K562 (cell line): ENCODE measurements around the gene FAM53B. TPM values are rescaled to one million over a fixed set of nuclear protein-coding genes. Genes with fewer than 3 reads are reported as not detected.

Experiments used
- DDX20 ChIP-seq: fragments of 450-650 bp; IDR thresholded peaks from 2 replicates; pipeline ENCODE4 v1.6.1; 2016; ENCODE audit warnings: missing genetic modification characterization, low read depth, mild to moderate bottlenecking, missing compliant biosample characterization, moderate library complexity
- DNMT1 ChIP-seq: fragments of 450-650 bp; IDR thresholded peaks from 2 replicates; pipeline ENCODE4 v1.6.1; 2016; ENCODE audit warnings: antibody characterized with exemption, mild to moderate bottlenecking
- HCFC1 ChIP-seq: IDR thresholded peaks from 2 replicates; pipeline ENCODE4 v1.6.1; 2012; ENCODE audit warnings: low read depth, low read length, improper control_type of control experiment
- HNRNPH1 ChIP-seq: fragments of 200-400 bp; formaldehyde crosslinking; optimal IDR thresholded peaks from 2 replicates; pipeline ENCODE3; 2017; ENCODE audit warnings: low read depth, mild to moderate bottlenecking, low read length, moderate library complexity
- HNRNPK ChIP-seq: fragments of 200-400 bp; formaldehyde crosslinking; IDR thresholded peaks from one replicate; pipeline ENCODE4 v1.6.1; 2018; ENCODE audit warnings: mild to moderate bottlenecking, low read depth, low read length; ENCODE audit not compliant: poor library complexity, severe bottlenecking
- HSF4 ChIP-seq: fragments of 250-450 bp; sonication (Bioruptor Pico); IDR thresholded peaks from 2 replicates; pipeline ENCODE4 v2.1.2; 2022; ENCODE audit warnings: mild to moderate bottlenecking, moderate library complexity, borderline replicate concordance
- IFI16 ChIP-seq: fragments of 250-450 bp; sonication (Bioruptor Pico); IDR thresholded peaks from 2 replicates; pipeline ENCODE4 v2.1.2; 2022; ENCODE audit warnings: mild to moderate bottlenecking, inconsistent platforms
- ILF3 ChIP-seq: fragments of 450-650 bp; IDR thresholded peaks from 2 replicates; pipeline ENCODE4 v1.6.1; 2018; ENCODE audit warnings: antibody characterized with exemption, mild to moderate bottlenecking, moderate library complexity, borderline replicate concordance
- KLF13 ChIP-seq: fragments of 450-650 bp; IDR thresholded peaks from 2 replicates; pipeline ENCODE4 v1.6.1; 2016; ENCODE audit warnings: missing genetic modification characterization, low read depth, mild to moderate bottlenecking, missing compliant biosample characterization, moderate library complexity, borderline replicate concordance
- MAFK ChIP-seq: IDR thresholded peaks from 2 replicates; pipeline ENCODE4 v1.6.1; 2011; ENCODE audit warnings: low read length, improper control_type of control experiment
- MYBL2 ChIP-seq, 2 experiments: fragments of 450-650 bp in 1 of 2; sonication (generic) in 1 of 2; formaldehyde crosslinking in 1 of 2; IDR thresholded peaks; 2 replicates each; pipeline versions ENCODE4 v1.6.1 to v1.8.1; 2017 to 2022; ENCODE audit warnings: borderline replicate concordance in 1 of 2, inconsistent platforms in 1 of 2, low read depth in 1 of 2, mild to moderate bottlenecking in 1 of 2, missing genetic modification reagents in 1 of 2, moderate library complexity in 1 of 2
- NBN ChIP-seq: fragments of 450-650 bp; IDR thresholded peaks from 2 replicates; pipeline ENCODE4 v1.6.1; 2016; ENCODE audit warnings: low read depth, mild to moderate bottlenecking
- POLR2G ChIP-seq: fragments of 200-400 bp; formaldehyde crosslinking; IDR thresholded peaks from 2 replicates; pipeline ENCODE4 v1.6.1; 2017; ENCODE audit warnings: low read depth, mild to moderate bottlenecking, antibody characterized with exemption, low read length, moderate library complexity
- PREB ChIP-seq: sonication (generic); formaldehyde crosslinking; IDR thresholded peaks from 2 replicates; pipeline ENCODE4 v1.8.1; 2023; ENCODE audit warnings: mild to moderate bottlenecking, missing genetic modification reagents
- RAD21 ChIP-seq, 2 experiments: fragments of 250-450 bp in 1 of 2; fragments of 450-650 bp in 1 of 2; sonication (Bioruptor Pico) in 1 of 2; formaldehyde crosslinking in 1 of 2; IDR thresholded peaks in 1 of 2; conservative IDR thresholded peaks in 1 of 2; 2 replicates each; pipeline versions ENCODE4 v1.4.0 to v1.8.0; 2020 to 2022; ENCODE audit warnings: mild to moderate bottlenecking in 2 of 2, moderate library complexity in 1 of 2
- RBM15 ChIP-seq: fragments of 200-400 bp; formaldehyde crosslinking; IDR thresholded peaks from 2 replicates; pipeline ENCODE4 v1.6.1; 2018; ENCODE audit warnings: mild to moderate bottlenecking, low read length, moderate library complexity; ENCODE audit not compliant: insufficient read depth
- SRSF7 ChIP-seq: fragments of 200-400 bp; formaldehyde crosslinking; optimal IDR thresholded peaks from 2 replicates; pipeline ENCODE3; 2017; ENCODE audit warnings: mild to moderate bottlenecking, low read depth, low read length
- TSC22D4 ChIP-seq: fragments of 450-650 bp; IDR thresholded peaks from 2 replicates; pipeline ENCODE4 v1.6.1; 2016; ENCODE audit warnings: missing genetic modification characterization, missing biosample characterization, control low read depth
- U2AF1 ChIP-seq: fragments of 200-400 bp; formaldehyde crosslinking; optimal IDR thresholded peaks from 2 replicates; pipeline ENCODE3; 2017; ENCODE audit warnings: mild to moderate bottlenecking, low read depth, low read length, moderate library complexity
- ZFP1 ChIP-seq: fragments of 450-650 bp; formaldehyde crosslinking; IDR thresholded peaks from 2 replicates; pipeline ENCODE4 v1.4.0; 2020; ENCODE audit warnings: mild to moderate bottlenecking, mixed read lengths
- ZNF445 ChIP-seq: fragments of 250-450 bp; sonication (Bioruptor Pico); IDR thresholded peaks from 2 replicates; pipeline ENCODE4 v1.4.0; 2020; ENCODE audit warnings: low read depth, mild to moderate bottlenecking, moderate library complexity
- ZZZ3 ChIP-seq: fragments of 450-650 bp; IDR thresholded peaks from 2 replicates; pipeline ENCODE4 v1.6.1; 2016; ENCODE audit warnings: antibody characterized with exemption, mild to moderate bottlenecking, moderate library complexity
- polyA plus RNA-seq, 8 experiments: library from polyadenylated mRNA; depleted of rRNA in 4 of 8; stranded (reverse) in 5 of 8; unstranded in 3 of 8; fragments of >200 nt; fragmentation: Nextera tagmentation in 2 of 8; fragmentation: Illumina TruSeq in 1 of 8; extraction: Ambion mirVana in 2 of 8; extraction: Trizol in 1 of 8; gene quantifications; 2 replicates each; pipeline versions ENCODE4 v1.2.1 to v1.2.3, GENCODE V29; 2011 to 2014; ENCODE audit warnings: inconsistent platforms in 1 of 8, missing spikeins in 1 of 8
- total RNA-seq, 7 experiments: library from RNA; depleted of rRNA in 6 of 7; stranded (reverse); fragments of >200 nt in 6 of 7; fragmentation: Illumina TruSeq in 2 of 7; extraction: Trizol in 2 of 7; gene quantifications; 2 replicates each; pipeline versions ENCODE4 v1.2.1 to v1.2.3, GENCODE V29; 2011 to 2021; ENCODE audit warnings: low replicate concordance in 1 of 7
- TF ChIP-seq, protein P1 (sequence below): sonication (generic); IDR thresholded peaks from 2 replicates; pipeline ENCODE4 v1.6.1; 2016
- TF ChIP-seq, protein P2 (sequence below): fragments of 450-650 bp; IDR thresholded peaks from 2 replicates; pipeline ENCODE4 v1.6.1; 2017; ENCODE audit warnings: antibody characterized with exemption

FAM53B gene
- total and polyA plus RNA-seq, 9 of the 15 experiments (the other 6 are each of a cell fraction or from before 2014, with no cell fraction given), result 0.03 to 16.5 (median 5.0) TPM

DNA sequence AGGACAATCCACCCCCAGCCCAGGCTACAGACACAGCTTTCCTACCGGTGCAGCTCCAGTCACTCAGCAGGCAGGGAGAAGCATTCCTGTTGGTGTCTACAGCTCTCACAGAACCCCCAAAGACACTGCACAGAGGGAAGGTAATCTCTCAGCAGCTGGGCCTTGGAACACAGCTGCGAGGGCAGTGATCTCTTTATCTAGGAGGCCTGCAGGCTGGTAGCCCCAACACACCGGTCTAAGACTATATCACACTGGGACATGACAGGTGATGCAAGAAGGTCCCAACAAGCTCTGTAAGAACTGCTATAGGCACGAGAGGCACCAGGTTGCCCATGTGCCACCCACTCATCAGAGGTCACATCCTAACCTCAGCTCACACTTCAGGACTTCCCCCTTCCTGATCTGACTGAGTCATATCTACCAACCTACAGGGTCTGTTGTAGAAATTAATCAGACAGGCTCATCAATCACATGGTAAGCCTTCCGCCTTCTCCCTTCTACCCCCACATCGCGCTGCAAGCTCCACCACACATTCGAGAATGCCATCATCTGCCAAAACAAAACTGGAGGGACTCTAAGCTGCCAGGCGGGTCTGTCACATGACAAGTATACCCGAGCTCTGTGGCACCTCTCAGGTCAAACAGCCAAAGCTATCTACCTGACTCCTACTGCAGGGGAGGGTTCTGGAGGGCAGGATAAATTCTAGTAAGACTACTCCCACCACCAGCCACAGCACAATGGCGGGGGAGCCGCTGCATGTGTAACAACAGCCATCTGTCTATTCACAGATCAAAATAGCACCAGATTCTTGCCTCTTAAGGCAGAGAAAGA lies 26.1 kb downstream of the FAM53B start (continued):
- TF ChIP-seq POLR2G, result no peak
- TF ChIP-seq NBN, result no peak
- TF ChIP-seq RAD21 (CRISPR knock-in tag; conservative IDR thresholded peaks at IDR 0.05 in 1 of 2, IDR thresholded peaks at IDR 0.05 in 1 of 2), result peak in 1 of 2 experiments; percentile 21; a peak in 1 of 4 replicates
- TF ChIP-seq PREB (CRISPR knock-in tag), result no peak
- TF ChIP-seq MYBL2 (IDR thresholded peaks at IDR 0.05; ENCODE audit: low read depth), result no peak
- no peak for TF ChIP-seq MYBL2 (CRISPR knock-in tag; IDR thresholded peaks at IDR 0.05; ENCODE audit: borderline replicate concordance)
- TF ChIP-seq RBM15, result no peak
- no peak for TF ChIP-seq ZFP1 (CRISPR knock-in tag)
- TF ChIP-seq, protein P1, sequence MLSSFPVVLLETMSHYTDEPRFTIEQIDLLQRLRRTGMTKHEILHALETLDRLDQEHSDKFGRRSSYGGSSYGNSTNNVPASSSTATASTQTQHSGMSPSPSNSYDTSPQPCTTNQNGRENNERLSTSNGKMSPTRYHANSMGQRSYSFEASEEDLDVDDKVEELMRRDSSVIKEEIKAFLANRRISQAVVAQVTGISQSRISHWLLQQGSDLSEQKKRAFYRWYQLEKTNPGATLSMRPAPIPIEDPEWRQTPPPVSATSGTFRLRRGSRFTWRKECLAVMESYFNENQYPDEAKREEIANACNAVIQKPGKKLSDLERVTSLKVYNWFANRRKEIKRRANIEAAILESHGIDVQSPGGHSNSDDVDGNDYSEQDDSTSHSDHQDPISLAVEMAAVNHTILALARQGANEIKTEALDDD, result no peak
- no peak for TF ChIP-seq SRSF7
- TF ChIP-seq DNMT1, result no peak
- no peak for TF ChIP-seq ZZZ3
- TF ChIP-seq, protein P2, sequence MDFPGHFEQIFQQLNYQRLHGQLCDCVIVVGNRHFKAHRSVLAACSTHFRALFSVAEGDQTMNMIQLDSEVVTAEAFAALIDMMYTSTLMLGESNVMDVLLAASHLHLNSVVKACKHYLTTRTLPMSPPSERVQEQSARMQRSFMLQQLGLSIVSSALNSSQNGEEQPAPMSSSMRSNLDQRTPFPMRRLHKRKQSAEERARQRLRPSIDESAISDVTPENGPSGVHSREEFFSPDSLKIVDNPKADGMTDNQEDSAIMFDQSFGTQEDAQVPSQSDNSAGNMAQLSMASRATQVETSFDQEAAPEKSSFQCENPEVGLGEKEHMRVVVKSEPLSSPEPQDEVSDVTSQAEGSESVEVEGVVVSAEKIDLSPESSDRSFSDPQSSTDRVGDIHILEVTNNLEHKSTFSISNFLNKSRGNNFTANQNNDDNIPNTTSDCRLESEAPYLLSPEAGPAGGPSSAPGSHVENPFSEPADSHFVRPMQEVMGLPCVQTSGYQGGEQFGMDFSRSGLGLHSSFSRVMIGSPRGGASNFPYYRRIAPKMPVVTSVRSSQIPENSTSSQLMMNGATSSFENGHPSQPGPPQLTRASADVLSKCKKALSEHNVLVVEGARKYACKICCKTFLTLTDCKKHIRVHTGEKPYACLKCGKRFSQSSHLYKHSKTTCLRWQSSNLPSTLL, result no peak
- no peak for TF ChIP-seq MAFK
- TF ChIP-seq ZNF445 (CRISPR knock-in tag), result no peak
- TF ChIP-seq ILF3, result no peak
- TF ChIP-seq HCFC1, result no peak
- no peak for TF ChIP-seq HNRNPK
- no peak for TF ChIP-seq DDX20 (tag)
- peak; percentile 11; the same call in 1 of the 2 replicates for TF ChIP-seq HSF4 (CRISPR knock-in tag)
- no peak for TF ChIP-seq HNRNPH1
- TF ChIP-seq KLF13 (tag), result peak; percentile 46; the same call in 1 of the 2 replicates
- no peak for TF ChIP-seq TSC22D4
- TF ChIP-seq U2AF1, result no peak
- TF ChIP-seq IFI16 (CRISPR knock-in tag), result no peak
